ENCODE measurements around the gene GABRR3.

Gene GABRR3

DNA sequence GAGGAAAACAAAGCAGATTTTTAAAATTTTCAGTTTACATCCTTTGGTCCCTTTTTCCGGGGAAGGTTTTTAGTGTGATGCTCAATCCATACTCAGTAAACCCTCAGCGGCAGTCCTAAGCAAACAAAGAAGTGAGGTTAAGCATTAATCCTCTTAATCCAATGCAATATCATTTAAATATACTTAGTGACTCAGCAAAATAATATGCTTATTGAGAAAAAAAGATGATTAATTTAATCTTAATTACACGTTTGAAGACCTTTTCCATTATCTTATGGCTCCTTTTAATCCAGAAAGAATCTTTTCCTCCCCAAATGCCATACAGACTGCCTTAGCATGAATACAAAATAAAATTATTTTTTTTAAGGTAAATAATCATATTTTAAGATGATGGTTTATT lies at the start of gene GABRR3:
GABRR3 (minus strand) TSS at position 108 of the 400 bp plus-strand sequence. CDS start 328 bp downstream, outside the sequence.
- FAIRE-seq (no peak), DNase-seq (ENCODE audit: insufficient read length, low spot score) (no peak)

DNA sequence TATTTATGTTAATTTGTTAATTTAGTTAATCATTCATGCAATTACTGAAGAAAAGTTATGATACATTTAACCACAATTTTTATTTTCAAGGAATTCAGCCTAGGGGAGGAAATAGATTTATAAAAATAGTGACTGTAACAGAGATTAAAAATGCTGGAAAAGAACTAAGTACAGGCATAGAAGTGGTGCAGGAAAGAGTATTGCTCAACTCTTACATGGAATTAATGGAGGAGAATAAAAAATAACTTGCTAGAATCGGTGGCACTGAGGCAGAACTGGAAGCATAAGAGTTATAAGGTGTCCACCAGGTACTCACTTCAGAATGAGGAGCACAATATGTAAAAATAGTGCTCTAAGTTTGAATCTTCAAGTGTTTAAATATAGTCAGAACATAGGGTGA lies 38.4 kb upstream of the GABRR3 start:
- no peak for FAIRE-seq
- DNase-seq (ENCODE audit: insufficient read length, low spot score) = no peak

DNA sequence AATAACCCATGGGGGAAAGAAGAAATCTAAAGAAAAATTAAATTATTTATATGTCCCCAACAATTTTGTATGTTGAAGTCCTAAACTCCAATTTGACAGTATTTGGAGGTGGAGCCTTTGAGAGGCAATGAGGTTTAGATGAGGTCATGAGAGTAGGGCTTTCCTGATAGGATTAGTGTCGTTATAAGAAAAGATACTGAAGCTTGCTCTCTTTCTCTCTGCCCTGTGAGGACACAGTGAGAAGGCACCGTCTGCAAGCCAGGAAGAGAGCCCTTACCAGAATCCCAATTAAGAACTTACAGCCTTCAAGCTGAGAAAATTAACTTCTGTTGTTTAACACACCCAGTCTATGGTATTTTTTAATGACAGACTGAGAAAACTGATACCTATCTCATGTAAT lies 35.7 kb upstream of the GABRR3 start:
- no peak for DNase-seq (ENCODE audit: insufficient read length, low spot score)
- no peak for FAIRE-seq

DNA sequence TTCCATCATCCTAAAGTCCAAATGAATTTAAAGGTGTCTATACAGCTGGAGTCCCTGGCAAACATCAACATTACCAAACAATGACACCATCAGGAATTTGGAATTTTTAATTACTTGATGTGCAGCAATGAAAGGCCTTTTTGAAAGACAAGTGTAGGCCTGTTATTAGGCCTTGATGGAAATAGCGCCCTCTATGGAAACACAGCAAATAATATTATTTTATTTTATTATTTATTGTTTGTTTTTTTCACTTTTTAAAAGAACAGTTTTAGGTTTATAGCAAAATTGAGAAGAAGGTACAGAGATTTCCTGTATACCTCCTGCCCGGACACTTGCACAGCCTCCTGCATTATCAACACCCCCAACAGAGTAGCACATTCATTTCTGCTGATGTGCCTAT lies 33.7 kb upstream of the GABRR3 start:
- FAIRE-seq = no peak
- no peak for DNase-seq (ENCODE audit: insufficient read length, low spot score)

DNA sequence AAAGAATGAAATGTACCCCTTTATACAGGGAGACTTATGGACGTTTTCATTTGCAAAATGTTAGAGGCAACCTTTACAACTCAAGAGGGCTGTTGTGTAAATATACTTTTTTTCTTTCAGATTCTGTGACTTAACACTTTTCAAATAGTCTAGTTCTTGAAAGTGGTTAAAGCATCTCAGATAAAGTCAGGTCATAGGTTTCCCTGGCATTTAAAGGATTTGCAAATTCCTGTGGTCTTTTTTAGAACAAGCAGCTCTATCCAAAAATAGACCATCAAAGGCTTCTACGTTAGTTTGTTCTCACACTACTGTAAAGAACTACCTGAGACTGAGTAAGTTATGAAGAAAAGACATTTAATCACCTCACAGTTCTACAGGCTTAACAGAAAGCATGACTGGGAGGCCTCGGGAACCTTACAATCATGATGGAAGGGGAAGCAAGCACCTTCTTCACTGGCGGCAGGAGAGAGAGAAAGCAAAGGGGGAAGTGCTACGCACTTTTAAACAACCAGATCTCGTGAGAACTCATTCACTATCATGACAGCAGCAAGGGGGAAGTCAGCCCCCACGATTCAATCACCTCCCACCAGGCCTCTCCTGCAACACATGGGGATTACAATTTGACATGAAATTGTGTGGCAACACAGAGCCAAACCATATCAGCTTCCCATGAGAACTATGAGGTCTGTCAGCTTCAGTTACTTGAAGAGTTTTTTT lies 23.3 kb upstream of the GABRR3 start:
- DNase-seq (ENCODE audit: insufficient read length, low spot score) (no peak), FAIRE-seq (no peak)

DNA sequence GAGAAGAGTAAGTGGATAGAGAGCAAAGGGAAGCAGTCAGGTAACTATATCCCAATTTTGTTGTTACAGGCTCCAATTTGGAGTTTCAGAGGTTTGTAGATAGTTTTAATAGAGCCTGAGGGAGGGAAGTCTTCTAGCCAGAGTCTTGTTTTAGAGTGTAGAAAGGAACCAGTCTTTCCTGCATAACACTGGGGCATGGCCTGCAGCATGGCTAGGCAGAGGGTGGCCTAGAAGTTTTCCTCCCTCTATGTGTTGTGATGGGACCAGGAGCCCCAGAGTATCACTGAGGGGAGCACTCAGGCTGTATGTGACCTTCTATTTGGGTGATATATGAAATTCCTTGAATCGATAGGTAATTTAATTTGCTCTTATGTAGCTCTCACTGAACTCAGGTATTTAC lies 22.5 kb upstream of the GABRR3 start:
- DNase-seq (ENCODE audit: insufficient read length, low spot score) = no peak
- FAIRE-seq = no peak

DNA sequence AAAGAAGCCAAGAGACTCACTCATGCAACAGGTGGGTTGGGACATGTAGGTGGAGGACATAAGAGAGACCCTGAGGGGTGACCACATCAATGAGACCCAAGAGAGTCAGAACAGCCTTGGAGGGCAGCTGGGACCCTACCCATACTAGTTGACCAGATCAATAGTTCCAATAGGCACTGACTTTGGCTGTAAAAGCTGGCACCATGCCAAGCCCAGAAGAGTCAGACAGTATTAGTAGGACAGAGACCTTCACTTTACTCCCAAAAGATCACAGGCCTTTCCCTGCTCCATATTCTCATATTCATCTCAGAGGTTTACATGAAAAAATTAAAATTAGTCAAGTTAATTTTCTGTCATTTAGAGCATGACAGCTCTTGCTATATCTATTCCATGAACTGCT lies 20.9 kb upstream of the GABRR3 start:
- FAIRE-seq = no peak
- no peak for DNase-seq (ENCODE audit: insufficient read length, low spot score)

DNA sequence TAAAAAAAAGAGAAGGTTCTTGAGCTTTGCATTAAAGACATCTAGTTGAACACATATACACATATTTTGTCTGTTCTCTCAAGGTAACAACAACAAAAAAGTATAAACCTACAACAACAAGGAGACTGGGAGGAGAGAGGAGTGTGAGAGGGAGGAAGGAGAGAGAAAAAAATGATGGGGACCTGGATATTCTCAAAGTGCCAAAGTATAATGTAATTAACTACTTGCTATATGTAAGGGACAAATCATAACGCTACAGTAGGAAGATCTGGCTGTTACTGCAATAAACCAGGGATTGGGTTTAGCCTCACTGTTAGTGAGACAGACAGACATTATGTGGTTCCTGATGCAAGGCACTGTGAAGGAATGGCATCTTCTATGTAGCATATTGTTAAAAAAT lies 14.2 kb upstream of the GABRR3 start:
- FAIRE-seq = no peak
- DNase-seq (ENCODE audit: insufficient read length, low spot score) = no peak

DNA sequence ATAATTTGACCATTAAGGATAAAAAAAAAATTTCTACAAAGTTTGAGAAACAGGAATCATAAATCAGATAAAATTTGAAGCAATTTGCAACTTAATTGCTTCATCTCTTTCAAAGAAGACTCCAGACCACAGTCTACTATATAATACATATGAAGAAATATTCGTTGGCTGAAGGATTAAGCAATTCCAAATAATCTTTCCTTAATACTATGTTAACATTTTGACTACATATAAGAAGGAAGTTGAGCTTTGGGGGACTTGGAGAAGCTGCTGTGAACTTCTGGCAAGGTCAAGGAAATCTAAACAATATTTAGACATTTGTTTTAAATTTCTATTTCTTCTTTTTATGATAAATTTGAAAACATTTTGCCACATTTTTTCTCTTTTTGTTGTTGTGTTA lies 13.5 kb upstream of the GABRR3 start:
- FAIRE-seq (no peak), DNase-seq (ENCODE audit: insufficient read length, low spot score) (no peak)

DNA sequence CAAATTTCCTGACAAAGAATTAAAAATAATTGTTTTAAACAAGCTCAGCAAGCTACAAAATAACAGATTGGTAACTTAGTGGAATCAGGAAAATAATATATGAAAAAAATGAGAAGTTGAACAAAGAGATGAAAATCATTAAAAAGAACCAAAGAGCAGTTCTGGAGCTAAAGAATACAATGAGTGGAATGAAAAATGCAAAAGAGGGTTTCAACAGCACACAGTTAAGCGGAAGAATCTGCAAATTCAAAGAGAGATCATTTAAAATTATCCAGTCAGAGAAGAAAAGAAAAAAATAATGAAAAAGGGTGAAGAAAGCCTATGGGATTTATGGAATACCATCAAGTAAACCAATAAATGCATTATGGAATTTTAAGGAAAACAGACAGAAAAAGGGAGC lies 6.2 kb upstream of the GABRR3 start:
- no peak for FAIRE-seq
- DNase-seq (ENCODE audit: insufficient read length, low spot score) = no peak

DNA sequence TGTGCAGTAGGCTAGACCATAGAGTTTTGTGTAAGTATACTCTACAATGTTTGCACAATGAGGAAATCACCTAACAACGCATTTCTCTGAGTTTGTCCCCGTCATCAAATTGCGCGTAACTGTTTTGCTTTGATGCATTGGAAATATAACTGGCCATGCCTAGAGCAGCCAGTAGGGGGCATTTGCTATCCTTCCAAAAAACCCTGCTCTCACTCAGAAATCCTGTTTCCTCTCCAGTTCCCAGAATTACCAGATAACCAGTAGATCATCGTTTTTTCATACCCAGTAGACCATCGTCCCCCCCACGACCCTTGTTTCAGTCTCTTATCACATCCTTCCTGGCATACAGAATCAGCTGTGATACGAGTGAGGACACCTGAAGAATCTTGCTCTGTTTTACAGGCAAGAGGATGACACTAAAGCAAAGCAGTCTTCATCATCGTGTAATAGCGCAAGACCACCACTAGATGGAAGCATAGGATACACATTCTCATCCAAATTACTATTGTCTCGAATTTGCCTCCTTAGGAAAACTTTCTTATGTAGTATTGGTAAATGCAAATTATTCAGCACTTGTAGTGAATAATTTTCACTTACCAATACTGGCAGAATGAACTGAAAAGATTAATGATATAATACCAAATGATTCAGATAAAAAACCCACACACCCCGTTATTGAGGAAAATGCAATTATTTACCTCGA lies 4.4 kb upstream of the GABRR3 start:
- FAIRE-seq = peak; percentile 99
- peak; percentile 25 for DNase-seq (ENCODE audit: insufficient read length, low spot score)

DNA sequence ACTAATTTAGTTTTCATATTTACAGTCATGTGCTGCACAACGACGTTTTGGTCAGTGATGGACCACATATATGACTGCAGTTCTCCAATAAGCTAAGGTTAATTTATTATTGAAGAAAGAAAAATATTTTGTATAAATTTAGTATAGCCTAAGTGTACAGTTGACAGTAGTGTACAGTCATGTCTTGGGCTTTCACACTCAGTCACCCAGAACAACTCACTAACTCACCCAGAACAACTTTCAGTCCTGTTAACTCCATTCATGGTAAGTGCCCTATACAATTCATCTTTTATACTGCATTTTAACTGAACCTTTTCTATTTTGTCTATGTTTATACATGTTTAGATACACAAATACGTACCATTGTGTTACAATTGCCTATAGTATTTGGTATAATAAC lies 3.8 kb upstream of the GABRR3 start:
- FAIRE-seq = no peak

DNA sequence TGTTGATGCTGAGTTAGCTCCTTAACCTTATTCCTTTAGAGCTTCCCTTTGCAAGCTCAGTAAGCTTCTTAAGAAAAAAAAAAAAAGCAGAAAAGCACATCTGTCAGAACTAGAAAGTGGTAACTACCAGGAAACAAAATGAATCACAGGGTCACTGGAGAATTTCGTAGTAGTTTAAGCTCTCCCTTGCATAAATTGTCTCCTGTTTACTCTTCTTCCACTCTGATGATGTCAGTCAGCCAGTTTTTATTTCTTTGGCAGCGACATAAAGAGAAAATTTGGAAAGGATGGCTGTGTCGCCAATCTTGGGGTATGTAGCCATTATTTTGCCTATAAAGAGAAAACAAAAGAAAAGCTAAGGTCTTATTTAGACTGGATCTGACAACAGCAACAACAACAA lies 3.2 kb upstream of the GABRR3 start:
- DNase-seq (ENCODE audit: insufficient read length, low spot score) = no peak

More for the DNA sequence above, 3.8 kb upstream of the GABRR3 start:
- DNase-seq (ENCODE audit: insufficient read length, low spot score) = no peak

DNA sequence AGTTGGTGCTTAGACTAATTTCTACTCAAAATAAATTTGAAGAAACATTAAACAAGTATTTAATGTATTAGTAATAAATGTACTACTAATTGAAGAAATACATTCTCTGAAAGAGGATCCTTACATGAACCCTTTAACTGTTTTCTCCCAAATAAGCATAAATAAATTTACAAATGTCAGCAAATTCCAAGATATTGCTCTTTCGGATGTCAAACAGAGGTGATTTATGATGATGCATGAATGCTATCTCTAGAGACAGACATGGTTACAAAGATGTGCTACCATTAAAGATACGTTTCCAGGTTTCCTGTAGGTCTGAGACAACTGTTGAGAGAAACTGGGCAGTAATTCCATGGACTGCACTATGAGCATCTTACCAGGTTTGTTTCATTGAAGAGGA lies 629 bp downstream of the GABRR3 start:
- DNase-seq (ENCODE audit: insufficient read length, low spot score) = no peak
- no peak for FAIRE-seq

More for the DNA sequence above, 3.2 kb upstream of the GABRR3 start:
- no peak for FAIRE-seq

DNA sequence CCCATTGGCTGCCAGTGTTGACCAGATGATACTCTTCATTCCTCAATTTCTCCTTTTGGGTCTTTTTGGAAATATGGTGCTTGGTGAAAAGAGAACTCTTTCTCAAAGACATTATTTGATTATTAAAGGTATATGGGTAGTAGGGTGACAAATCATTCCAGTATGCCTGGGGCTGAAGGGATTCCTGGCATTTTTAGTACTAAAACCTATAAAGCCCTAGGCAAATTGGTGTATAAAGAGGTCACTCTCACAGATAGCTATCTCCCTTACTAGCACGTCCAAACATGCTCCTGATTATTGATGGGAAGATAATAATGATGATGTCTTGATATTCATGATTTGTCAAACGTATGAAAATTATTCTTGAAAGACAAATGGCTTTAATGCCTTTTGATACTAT lies 1.1 kb downstream of the GABRR3 start:
- FAIRE-seq (no peak), DNase-seq (ENCODE audit: insufficient read length, low spot score) (no peak)

DNA sequence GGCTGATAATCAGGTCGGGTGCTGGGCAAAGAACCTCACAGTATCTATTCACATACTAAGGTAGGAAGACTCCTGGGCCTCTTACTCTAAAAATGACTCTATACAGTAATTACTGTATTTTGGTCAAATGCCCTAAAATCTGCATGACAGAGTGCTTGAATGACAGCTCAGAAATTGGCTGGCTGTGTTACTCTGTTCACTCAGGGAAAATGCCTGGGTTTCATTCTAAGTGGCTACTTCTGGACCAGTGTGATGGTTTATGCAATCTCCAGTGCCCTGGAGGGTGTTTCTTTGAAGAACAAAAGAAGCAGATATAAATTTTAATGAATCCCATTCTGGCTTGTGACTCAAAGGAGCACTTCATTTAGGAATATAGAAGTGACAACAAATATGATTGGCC lies 2.2 kb downstream of the GABRR3 start:
- FAIRE-seq (no peak), DNase-seq (ENCODE audit: insufficient read length, low spot score) (no peak)

DNA sequence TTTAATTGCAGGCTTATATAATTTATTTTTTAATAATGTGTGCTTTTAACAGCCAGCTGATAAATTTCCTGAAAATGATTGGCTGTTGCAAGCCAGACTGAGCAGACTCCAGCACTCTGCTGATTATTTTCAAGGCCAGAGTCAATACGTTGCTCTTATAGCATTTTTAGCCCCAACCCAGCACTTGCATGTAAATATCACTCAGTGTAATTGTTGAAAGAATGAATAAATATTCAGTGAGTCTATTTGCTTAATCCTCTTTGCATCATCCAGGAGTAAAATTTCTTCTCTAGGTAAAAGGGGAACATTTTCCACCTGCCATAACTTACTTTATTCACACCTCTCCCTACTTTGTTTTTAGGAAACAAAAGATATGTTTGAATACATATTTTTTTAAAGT lies 2.9 kb downstream of the GABRR3 start:
- FAIRE-seq (no peak), DNase-seq (ENCODE audit: insufficient read length, low spot score) (no peak)

DNA sequence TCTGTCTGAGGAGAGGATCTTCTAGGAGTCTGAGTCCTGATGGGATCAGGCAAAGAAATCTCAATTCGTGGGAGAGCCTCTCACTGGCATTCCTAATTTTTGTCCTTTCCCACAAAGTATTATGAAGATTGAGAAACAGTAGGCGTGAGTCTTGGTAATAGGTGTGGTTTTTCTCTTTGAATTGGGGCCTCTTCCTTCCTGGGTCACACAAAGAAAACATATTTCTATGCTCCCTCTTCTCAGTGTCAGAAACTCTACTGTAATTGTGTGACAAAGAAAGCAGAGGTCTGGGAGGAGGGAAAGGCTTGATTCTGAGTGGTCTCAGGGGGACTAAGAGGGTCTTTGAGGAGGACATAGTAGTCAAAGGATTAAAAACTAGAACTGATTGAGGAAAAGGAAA lies 6.0 kb downstream of the GABRR3 start:
- FAIRE-seq = no peak
- DNase-seq (ENCODE audit: insufficient read length, low spot score) = no peak

DNA sequence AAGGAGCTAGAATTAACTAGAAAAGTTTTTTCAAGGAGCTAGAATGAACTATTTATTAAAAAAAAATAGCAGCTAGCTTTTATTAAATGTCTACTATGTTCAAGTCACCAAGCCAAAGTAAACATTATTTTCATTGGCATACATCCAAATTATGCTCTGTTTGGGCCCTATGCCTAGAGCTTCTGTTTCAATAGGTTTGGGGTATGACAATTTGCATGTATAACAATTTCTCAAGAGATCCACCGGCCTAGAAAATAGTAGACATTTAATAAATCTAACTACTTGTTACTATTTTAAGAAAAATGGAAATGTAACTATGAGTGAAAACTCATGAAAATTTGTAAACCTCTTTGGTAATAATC lies 8.0 kb downstream of the GABRR3 start:
- FAIRE-seq (peak; percentile 49), DNase-seq (ENCODE audit: insufficient read length, low spot score) (no peak)

DNA sequence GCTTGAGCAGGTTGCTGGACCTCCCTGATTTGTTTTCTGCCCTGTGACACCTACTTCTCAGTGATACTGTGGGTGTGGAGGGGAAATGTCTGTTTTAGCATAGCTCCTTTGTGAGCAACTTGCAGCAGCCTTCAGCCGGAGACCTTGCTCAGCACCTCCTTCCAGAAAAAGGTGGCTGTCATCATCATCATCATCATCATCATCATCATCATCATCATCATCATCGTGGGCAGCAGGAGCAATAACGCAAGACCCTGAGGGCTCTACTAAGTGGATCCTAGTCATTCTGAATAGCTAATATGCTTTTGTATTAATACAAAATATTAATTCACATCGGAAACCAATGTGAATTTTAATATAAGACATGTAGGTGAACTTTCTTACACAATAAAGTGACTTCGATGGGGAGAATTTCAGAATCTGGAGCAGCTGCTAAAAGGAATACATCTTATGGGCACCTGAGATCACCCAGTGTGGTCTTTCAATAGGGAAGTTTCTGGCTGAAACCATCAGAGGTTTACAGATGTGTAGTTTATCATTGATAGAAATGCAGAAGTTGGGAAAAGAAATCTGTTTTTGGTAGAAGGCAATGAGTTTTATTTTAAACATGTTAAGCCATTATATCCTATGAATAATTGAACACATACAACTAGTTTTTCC lies 8.6 kb downstream of the GABRR3 start:
- no peak for FAIRE-seq
- no peak for DNase-seq (ENCODE audit: insufficient read length, low spot score)

DNA sequence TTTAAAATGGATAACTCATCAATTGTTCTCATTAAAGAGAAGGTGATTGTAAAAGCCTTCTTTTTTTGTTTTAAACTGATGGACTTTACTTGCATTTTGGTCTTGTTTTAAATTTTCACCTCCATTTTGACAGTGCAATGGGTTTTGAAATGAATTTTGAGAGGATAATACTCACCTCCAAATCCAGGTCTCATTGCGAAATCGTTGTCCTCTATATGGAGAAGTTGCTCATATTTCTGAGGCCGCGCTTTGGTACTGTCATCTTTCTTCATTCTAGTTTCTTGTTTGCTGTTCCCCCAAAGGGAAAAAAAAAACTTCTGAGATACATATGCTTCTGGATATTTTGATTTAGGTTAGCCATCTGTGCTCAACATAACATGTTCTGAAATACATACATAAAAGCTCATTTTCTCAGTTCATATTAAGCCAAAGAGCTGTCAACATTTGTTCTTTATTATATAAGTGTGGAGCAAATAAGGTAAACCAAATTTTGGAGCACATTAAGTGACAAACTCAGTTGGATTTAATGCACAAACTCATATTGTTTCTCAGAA lies 9.6 kb downstream of the GABRR3 start:
- DNase-seq (ENCODE audit: insufficient read length, low spot score) = no peak
- no peak for FAIRE-seq
